Neural cell (in vitro differentiated cells): ENCODE results near the gene MYOM1.

Source experiments
- EZH2 ChIP-seq: fragments of 200-600, 300-800 bp; shearing (Covaris generic), sonication (generic); IDR thresholded peaks from 2 replicates; pipeline ENCODE4 v1.6.1; 2014; ENCODE audit warnings: antibody characterized with exemption, low read length, borderline replicate concordance, mild to moderate bottlenecking; ENCODE audit not compliant: insufficient read depth, poor library complexity, severe bottlenecking
- MXI1 ChIP-seq: fragments of 450-650 bp; conservative IDR thresholded peaks from 2 replicates; pipeline ENCODE4 v1.6.1; 2014; ENCODE audit warnings: antibody characterized with exemption, mild to moderate bottlenecking; ENCODE audit not compliant: poor library complexity, severe bottlenecking
- POLR2AphosphoS5 ChIP-seq: IDR thresholded peaks from 2 replicates; pipeline ENCODE4 v1.6.1; 2012
- RAD21 ChIP-seq: fragments of 450-650 bp; conservative IDR thresholded peaks from 2 replicates; pipeline ENCODE4 v1.6.1; 2014; ENCODE audit warnings: antibody characterized with exemption, mild to moderate bottlenecking, moderate library complexity
- SMC3 ChIP-seq: fragments of 450-650 bp; conservative IDR thresholded peaks from 2 replicates; pipeline ENCODE4 v1.6.1; 2014; ENCODE audit warnings: antibody characterized with exemption, mild to moderate bottlenecking, moderate library complexity; ENCODE audit not compliant: poor library complexity
- TAF1 ChIP-seq: IDR thresholded peaks from 2 replicates; pipeline ENCODE4 v1.6.1; 2012; ENCODE audit warnings: low read depth
- TF ChIP-seq, protein P1 (sequence below): fragments of 450-650 bp; IDR thresholded peaks from 2 replicates; pipeline ENCODE4 v1.5.1; 2014; ENCODE audit warnings: antibody characterized with exemption, mild to moderate bottlenecking, moderate library complexity; ENCODE audit not compliant: poor library complexity, severe bottlenecking
- TF ChIP-seq, protein P2 (sequence below): IDR thresholded peaks from 2 replicates; pipeline ENCODE4 v1.6.1; 2012; ENCODE audit warnings: borderline replicate concordance

DNA sequence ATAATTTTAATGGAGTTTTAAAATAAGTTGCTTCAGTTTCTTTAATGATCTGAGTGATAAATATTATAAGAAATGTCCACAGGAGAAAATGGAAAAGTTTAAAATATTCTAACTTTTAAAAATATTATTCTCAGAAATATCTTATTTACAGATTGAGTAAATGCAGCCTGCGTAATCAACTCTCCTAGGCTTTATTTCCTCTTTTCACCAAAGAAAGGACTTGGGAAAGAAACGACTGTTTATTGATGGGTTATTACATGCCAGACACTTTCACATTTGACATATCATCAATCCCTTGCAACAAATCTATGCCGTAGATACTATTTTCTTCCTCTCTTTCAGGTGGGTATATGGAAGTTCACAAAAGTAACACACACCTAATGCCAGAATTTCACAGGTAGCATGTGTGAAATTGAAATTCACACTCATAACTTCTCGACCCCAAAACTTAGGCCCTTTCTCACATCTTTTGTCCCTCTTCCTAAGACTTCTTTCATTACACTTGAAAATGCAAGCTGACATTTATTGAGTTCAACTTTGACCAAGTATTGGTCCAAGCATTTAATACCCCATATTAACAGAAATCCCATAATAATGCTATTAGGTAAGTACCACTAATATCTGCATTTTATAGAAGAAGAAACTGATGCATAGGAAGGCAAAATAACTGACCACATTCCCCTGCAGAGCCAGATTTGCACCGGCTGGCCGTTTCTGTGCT, 49.2 kb downstream of the MYOM1 start:
- TF ChIP-seq, protein P1, sequence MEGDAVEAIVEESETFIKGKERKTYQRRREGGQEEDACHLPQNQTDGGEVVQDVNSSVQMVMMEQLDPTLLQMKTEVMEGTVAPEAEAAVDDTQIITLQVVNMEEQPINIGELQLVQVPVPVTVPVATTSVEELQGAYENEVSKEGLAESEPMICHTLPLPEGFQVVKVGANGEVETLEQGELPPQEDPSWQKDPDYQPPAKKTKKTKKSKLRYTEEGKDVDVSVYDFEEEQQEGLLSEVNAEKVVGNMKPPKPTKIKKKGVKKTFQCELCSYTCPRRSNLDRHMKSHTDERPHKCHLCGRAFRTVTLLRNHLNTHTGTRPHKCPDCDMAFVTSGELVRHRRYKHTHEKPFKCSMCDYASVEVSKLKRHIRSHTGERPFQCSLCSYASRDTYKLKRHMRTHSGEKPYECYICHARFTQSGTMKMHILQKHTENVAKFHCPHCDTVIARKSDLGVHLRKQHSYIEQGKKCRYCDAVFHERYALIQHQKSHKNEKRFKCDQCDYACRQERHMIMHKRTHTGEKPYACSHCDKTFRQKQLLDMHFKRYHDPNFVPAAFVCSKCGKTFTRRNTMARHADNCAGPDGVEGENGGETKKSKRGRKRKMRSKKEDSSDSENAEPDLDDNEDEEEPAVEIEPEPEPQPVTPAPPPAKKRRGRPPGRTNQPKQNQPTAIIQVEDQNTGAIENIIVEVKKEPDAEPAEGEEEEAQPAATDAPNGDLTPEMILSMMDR, result no peak
- TF ChIP-seq, protein P2, sequence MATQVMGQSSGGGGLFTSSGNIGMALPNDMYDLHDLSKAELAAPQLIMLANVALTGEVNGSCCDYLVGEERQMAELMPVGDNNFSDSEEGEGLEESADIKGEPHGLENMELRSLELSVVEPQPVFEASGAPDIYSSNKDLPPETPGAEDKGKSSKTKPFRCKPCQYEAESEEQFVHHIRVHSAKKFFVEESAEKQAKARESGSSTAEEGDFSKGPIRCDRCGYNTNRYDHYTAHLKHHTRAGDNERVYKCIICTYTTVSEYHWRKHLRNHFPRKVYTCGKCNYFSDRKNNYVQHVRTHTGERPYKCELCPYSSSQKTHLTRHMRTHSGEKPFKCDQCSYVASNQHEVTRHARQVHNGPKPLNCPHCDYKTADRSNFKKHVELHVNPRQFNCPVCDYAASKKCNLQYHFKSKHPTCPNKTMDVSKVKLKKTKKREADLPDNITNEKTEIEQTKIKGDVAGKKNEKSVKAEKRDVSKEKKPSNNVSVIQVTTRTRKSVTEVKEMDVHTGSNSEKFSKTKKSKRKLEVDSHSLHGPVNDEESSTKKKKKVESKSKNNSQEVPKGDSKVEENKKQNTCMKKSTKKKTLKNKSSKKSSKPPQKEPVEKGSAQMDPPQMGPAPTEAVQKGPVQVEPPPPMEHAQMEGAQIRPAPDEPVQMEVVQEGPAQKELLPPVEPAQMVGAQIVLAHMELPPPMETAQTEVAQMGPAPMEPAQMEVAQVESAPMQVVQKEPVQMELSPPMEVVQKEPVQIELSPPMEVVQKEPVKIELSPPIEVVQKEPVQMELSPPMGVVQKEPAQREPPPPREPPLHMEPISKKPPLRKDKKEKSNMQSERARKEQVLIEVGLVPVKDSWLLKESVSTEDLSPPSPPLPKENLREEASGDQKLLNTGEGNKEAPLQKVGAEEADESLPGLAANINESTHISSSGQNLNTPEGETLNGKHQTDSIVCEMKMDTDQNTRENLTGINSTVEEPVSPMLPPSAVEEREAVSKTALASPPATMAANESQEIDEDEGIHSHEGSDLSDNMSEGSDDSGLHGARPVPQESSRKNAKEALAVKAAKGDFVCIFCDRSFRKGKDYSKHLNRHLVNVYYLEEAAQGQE, result no peak
- TF ChIP-seq TAF1 (no peak), POLR2AphosphoS5 (no peak), EZH2 (no peak), RAD21 (no peak), MXI1 (no peak), SMC3 (no peak)
